Endothelial cell of umbilical vein (primary cell): ENCODE measurements around the gene MOB1B. TPM values are rescaled to one million over a fixed set of nuclear protein-coding genes. Genes with fewer than 3 reads are reported as not detected.

ENCODE experiments used
- BruUV-seq: library from RNA; stranded (reverse); fragments of 400-500 nt; replicated peaks from 2 replicates; lab custom pipeline; 2021; lab: Mats Ljungman, UMichigan
- CTCF ChIA-PET: fragments of 300-600, 350-600 bp; sonication (Branson Sonifier 250); formaldehyde crosslinking; loops from one replicate; lab custom pipeline; 2021; ENCODE audit warnings: antibody characterized with exemption, inconsistent platforms; lab: Charles Lee
- POLR2A ChIA-PET: fragments of 300-600, 350-600 bp; sonication (Branson Sonifier 250); formaldehyde crosslinking; loops from one replicate; lab custom pipeline; 2021; ENCODE audit warnings: antibody characterized with exemption, inconsistent platforms; lab: Charles Lee
- DNase-seq: peaks from one replicate; pipeline ENCODE4 v3.0.0-alpha.2; 2011; ENCODE audit warnings: low read depth, low spot score
- FAIRE-seq: peaks from 2 replicates; lab custom pipeline; 2011; peaks lifted over from hg19 to GRCh38; lab: Jason Lieb, UNC
- H2AFZ ChIP-seq: 2 replicates; pipeline ENCODE4 v1.6.0; 2012; ENCODE audit warnings: low read depth, low read length, control low read depth, inconsistent platforms
- H3K27ac ChIP-seq: 2 replicates; pipeline ENCODE4 v1.5.1; 2011; ENCODE audit warnings: low read depth, mild to moderate bottlenecking, control low read depth, low read length, moderate library complexity; ENCODE audit not compliant: insufficient read depth
- H3K27me3 ChIP-seq, 2 experiments: 2 replicates each; pipeline versions ENCODE4 v1.6.0 to v1.6.1; 2011; ENCODE audit warnings: low read length in 2 of 2, mixed read lengths in 1 of 2; ENCODE audit not compliant: control insufficient read depth in 2 of 2, insufficient read depth in 2 of 2
- H3K36me3 ChIP-seq, 2 experiments: 2 replicates in 1 of 2; 3 replicates in 1 of 2; pipeline ENCODE4 v1.5.1; 2011; ENCODE audit warnings: low read length in 2 of 2, mild to moderate bottlenecking in 1 of 2, moderate library complexity in 1 of 2; ENCODE audit not compliant: control insufficient read depth in 2 of 2, insufficient read depth in 2 of 2; ENCODE audit errors: extremely low read depth in 1 of 2
- H3K4me1 ChIP-seq: 3 replicates; pipeline ENCODE4 v1.5.1; 2011; ENCODE audit warnings: mild to moderate bottlenecking, low read length; ENCODE audit not compliant: control insufficient read depth, insufficient read depth; ENCODE audit errors: extremely low read depth
- H3K4me2 ChIP-seq: 2 replicates; pipeline ENCODE4 v1.6.1; 2011; ENCODE audit warnings: low read length, control low read depth, mixed read lengths; ENCODE audit not compliant: insufficient read depth
- H3K4me3 ChIP-seq, 3 experiments: fragments of 200-600 bp in 1 of 3; sonication (generic), shearing (Covaris generic) in 1 of 3; replicated peaks in 1 of 3; 2 replicates each; pipeline ENCODE4 v1.5.1; 2011 to 2016; ENCODE audit warnings: control low read depth in 3 of 3, low read length in 3 of 3, mild to moderate bottlenecking in 2 of 3, inconsistent platforms in 1 of 3, low read depth in 1 of 3, moderate library complexity in 1 of 3; ENCODE audit not compliant: insufficient read depth in 1 of 3
- H3K79me2 ChIP-seq: 2 replicates; pipeline ENCODE4 v1.6.0; 2012; ENCODE audit warnings: low read length, inconsistent platforms; ENCODE audit not compliant: control insufficient read depth, insufficient read depth
- H3K9ac ChIP-seq: replicated peaks from 2 replicates; pipeline ENCODE3; 2011; ENCODE audit warnings: low read length, control low read depth; ENCODE audit not compliant: insufficient read depth; ENCODE audit errors: extremely low read depth
- H3K9me1 ChIP-seq: replicated peaks from 3 replicates; pipeline ENCODE4 v1.6.0; 2011; ENCODE audit warnings: mild to moderate bottlenecking, low read length; ENCODE audit not compliant: control insufficient read depth, insufficient read depth; ENCODE audit errors: extremely low read depth
- H3K9me3 ChIP-seq: replicated peaks from 2 replicates; pipeline ENCODE4 v1.5.1; 2012; ENCODE audit warnings: low read length, inconsistent platforms; ENCODE audit not compliant: control insufficient read depth, insufficient read depth
- H4K20me1 ChIP-seq: replicated peaks from 2 replicates; pipeline ENCODE3; 2011; ENCODE audit warnings: mild to moderate bottlenecking, low read length; ENCODE audit not compliant: control insufficient read depth, insufficient read depth; ENCODE audit errors: extremely low read depth
- CTCF ChIP-seq, 2 donors: IDR thresholded peaks; 1 replicate in 1 of 2; 2 replicates in 1 of 2; pipeline ENCODE4 v1.5.1; 2011; ENCODE audit warnings: low read length in 2 of 2, mild to moderate bottlenecking in 2 of 2, moderate library complexity in 2 of 2, control low read depth in 1 of 2, inconsistent platforms in 1 of 2, low read depth in 1 of 2; ENCODE audit not compliant: insufficient read depth in 1 of 2; ENCODE audit errors: extremely low read depth in 1 of 2
- EZH2 ChIP-seq: IDR thresholded peaks from 2 replicates; pipeline ENCODE4 v1.6.1; 2012; ENCODE audit warnings: borderline replicate concordance, low read depth, mild to moderate bottlenecking, moderate library complexity, low read length, inconsistent platforms; ENCODE audit not compliant: severe bottlenecking
- FOS ChIP-seq: IDR thresholded peaks from 2 replicates; pipeline ENCODE4 v1.6.1; 2011; ENCODE audit warnings: mild to moderate bottlenecking, low read length, moderate library complexity, borderline replicate concordance; ENCODE audit not compliant: insufficient read depth
- GATA2 ChIP-seq: IDR thresholded peaks from 2 replicates; pipeline ENCODE4 v1.7.0; 2011; ENCODE audit warnings: low read depth, mild to moderate bottlenecking, moderate library complexity, mixed read lengths, low read length; ENCODE audit not compliant: insufficient read length, insufficient read depth
- JUN ChIP-seq: IDR thresholded peaks from 2 replicates; pipeline ENCODE4 v1.6.1; 2011; ENCODE audit warnings: borderline replicate concordance, low read depth; ENCODE audit not compliant: insufficient read length, insufficient read depth
- MAX ChIP-seq: IDR thresholded peaks from 2 replicates; pipeline ENCODE4 v1.6.1; 2011; ENCODE audit not compliant: insufficient read depth, insufficient read length
- MYC ChIP-seq: IDR thresholded peaks from one replicate; pipeline ENCODE4 v1.6.1; 2011; ENCODE audit warnings: mild to moderate bottlenecking, low read depth, low read length
- POLR2A ChIP-seq: IDR thresholded peaks from 2 replicates; pipeline ENCODE4 v1.6.1; 2012; ENCODE audit warnings: low read depth, mild to moderate bottlenecking, control low read depth, low read length
- POLR2AphosphoS5 ChIP-seq: IDR thresholded peaks from 2 replicates; pipeline ENCODE4 v1.6.1; 2012; ENCODE audit warnings: low read depth, mild to moderate bottlenecking, control low read depth, low read length, moderate library complexity; ENCODE audit not compliant: insufficient read depth
- dilution Hi-C: fragments of 300-500 bp; cut with MboI; formaldehyde crosslinking; loops from one replicate; pipeline ENCODE4 v1.15.0; 2019; ENCODE audit warnings: low sequenced_read_pairs; ENCODE audit not compliant: extremely low pct_ligation_motif_present
- intact Hi-C: fragments of 100-400 bp; cut with micrococcal nuclease; formaldehyde crosslinking; loops from one replicate; pipeline ENCODE4 v1.10.0; 2022
- polyA plus RNA-seq, 4 experiments: library from polyadenylated mRNA; depleted of rRNA in 3 of 4; stranded (reverse) in 3 of 4; unstranded in 1 of 4; fragments of >200 nt; gene quantifications; 2 replicates each; pipeline versions ENCODE4 v1.2.1 to v1.2.3, GENCODE V29; 2011 to 2012; ENCODE audit warnings: missing spikeins in 1 of 4
- total RNA-seq: library from RNA; stranded (reverse); gene quantifications from 2 replicates; pipeline ENCODE4 v1.2.3, GENCODE V29; 2021

Gene MOB1B
- total and polyA plus RNA-seq, 2 donors (not counting 3 experiments of a cell fraction or from before 2014, with no cell fraction given) = 4.3 to 23.9 TPM

- Histone ChIP-seq H3K27me3 (no peaks in the 10 kb centered on the region), H3K9ac (no peak overlapping the region), H3K4me2 (peak overlapping the region; percentile 46), H2AFZ (no peak overlapping the region), H3K4me3 (no peak overlapping the region), H3K79me2 (peaks cover under 1% of the 10 kb centered on the region), H3K27ac (no peak overlapping the region), H3K4me1 (peaks cover 8% of the 10 kb centered on the region), H4K20me1 (no peaks in the 10 kb centered on the region), H3K9me3 (no peaks in the 10 kb centered on the region), H3K36me3 (peaks cover 0 to 7% of the 10 kb centered on the region in 2 experiments), H3K9me1 (no peaks in the 10 kb centered on the region)
- no TSS peak for BruUV-seq
- no peak for DNase-seq
- no peak for TF ChIP-seq MYC
- no peak for TF ChIP-seq EZH2
- no peak for TF ChIP-seq FOS
- no peak for TF ChIP-seq MAX
- no peak for TF ChIP-seq JUN
- TF ChIP-seq GATA2 = no peak
- no peak for TF ChIP-seq POLR2A
- TF ChIP-seq POLR2AphosphoS5 = no peak
- no peak for TF ChIP-seq CTCF (IDR thresholded peaks at IDR 0.05; ENCODE audit: extremely low read depth in 1 of 2, insufficient read depth in 1 of 2, low read depth in 1 of 2, low read length in 2 of 2)
- ChIA-PET CTCF (interaction anchor here (1.0 to 5.3 kb wide), 6 partner anchors 17 to 375 kb away, joined by 3 to 76 read pairs (median 4); partner anchors contain the start of genes DCK and MOB1B), POLR2A (no interaction called here)
- intact Hi-C loops = no loop called here
- FAIRE-seq = no peak
- dilution Hi-C loops = no loop called here
These were observed 123.5 kb downstream of the MOB1B start for GRCh38 chr4:71025654-71026053.
